H1 (cell line): Measurements from ENCODE around the gene SECISBP2. TPM values are rescaled to one million over a fixed set of nuclear protein-coding genes. Genes with fewer than 3 reads are reported as not detected.
A peak's percentile ranks its signal among the peaks of the same experiment; 100 is the strongest.

Experiments used
- CTCF ChIA-PET: fragments of 300-600 bp; sonication (Branson Sonifier 250); formaldehyde crosslinking; loops from one replicate; lab custom pipeline; 2021; ENCODE audit not compliant: partially characterized antibody; lab: Charles Lee
- POLR2A ChIA-PET: fragments of 300-600 bp; sonication (Branson Sonifier 250); formaldehyde crosslinking; loops from one replicate; lab custom pipeline; 2021; ENCODE audit warnings: inconsistent platforms; ENCODE audit not compliant: partially characterized antibody; lab: Charles Lee
- DNase-seq, 2 experiments: peaks; one replicate each; pipeline versions ENCODE4 v3.0.0 to v3.0.0-alpha.2; 2010 to 2022; ENCODE audit warnings: low spot score in 2 of 2, low read depth in 1 of 2, mixed read lengths in 1 of 2
- FAIRE-seq: peaks from 2 replicates; lab custom pipeline; 2011; peaks lifted over from hg19 to GRCh38; lab: Jason Lieb, UNC
- H2AFZ ChIP-seq: 2 replicates; pipeline ENCODE4 v1.8.1; 2012; ENCODE audit warnings: low read length, inconsistent platforms
- H2AK5ac ChIP-seq: 2 replicates; pipeline ENCODE4 v1.6.1; 2013; ENCODE audit warnings: low read depth, low read length
- H2BK120ac ChIP-seq: replicated peaks from 2 replicates; pipeline ENCODE3; 2013; ENCODE audit warnings: low read depth, low read length, inconsistent platforms
- H2BK12ac ChIP-seq: 2 replicates; pipeline ENCODE4 v1.6.1; 2013; ENCODE audit warnings: low read depth, low read length
- H2BK15ac ChIP-seq: 2 replicates; pipeline ENCODE4 v1.6.1; 2013; ENCODE audit warnings: low read length
- H2BK20ac ChIP-seq: 2 replicates; pipeline ENCODE4 v1.6.1; 2013; ENCODE audit warnings: low read length
- H2BK5ac ChIP-seq: 2 replicates; pipeline ENCODE4 v1.6.1; 2013; ENCODE audit warnings: low read depth, low read length
- H3K14ac ChIP-seq: 2 replicates; pipeline ENCODE4 v1.6.1; 2013; ENCODE audit warnings: inconsistent platforms; ENCODE audit not compliant: insufficient read length
- H3K18ac ChIP-seq: 2 replicates; pipeline ENCODE4 v1.6.1; 2013; ENCODE audit warnings: low read length; ENCODE audit errors: extremely low read depth
- H3K23ac ChIP-seq: 2 replicates; pipeline ENCODE4 v1.6.1; 2013; ENCODE audit warnings: inconsistent platforms; ENCODE audit not compliant: insufficient read length
- H3K23me2 ChIP-seq: 2 replicates; pipeline ENCODE4 v1.6.1; 2013; ENCODE audit warnings: low read depth, low read length
- H3K27ac ChIP-seq: 2 replicates; pipeline ENCODE4 v1.6.1; 2011; ENCODE audit warnings: low read depth, low read length, inconsistent platforms
- H3K27me3 ChIP-seq, 4 experiments: replicated peaks in 1 of 4; 1 replicate in 1 of 4; 2 replicates in 3 of 4; pipeline versions ENCODE4 v1.6.1 to v1.8.1; 2011 to 2013; ENCODE audit warnings: low read length in 3 of 4, mild to moderate bottlenecking in 3 of 4, inconsistent platforms in 2 of 4, mixed read lengths in 2 of 4, moderate library complexity in 1 of 4; ENCODE audit not compliant: control insufficient read depth in 3 of 4, insufficient read depth in 3 of 4; ENCODE audit errors: extremely low read depth in 1 of 4
- H3K36me3 ChIP-seq, 4 experiments: 2 replicates each; pipeline versions ENCODE4 v1.6.1 to v1.8.1; 2011 to 2013; ENCODE audit warnings: mild to moderate bottlenecking in 4 of 4, low read length in 3 of 4, moderate library complexity in 2 of 4, control low read depth in 1 of 4, inconsistent platforms in 1 of 4; ENCODE audit not compliant: insufficient read depth in 4 of 4, control insufficient read depth in 2 of 4
- H3K4ac ChIP-seq: replicated peaks from 2 replicates; pipeline ENCODE3; 2013; ENCODE audit warnings: low read length, low read depth, mixed read lengths, inconsistent platforms; ENCODE audit not compliant: insufficient read length
- H3K4me1 ChIP-seq, 4 experiments: replicated peaks in 1 of 4; 1 replicate in 1 of 4; 2 replicates in 3 of 4; pipeline versions ENCODE4 v1.6.1 to v1.8.1; 2011 to 2013; ENCODE audit warnings: low read length in 3 of 4, inconsistent platforms in 2 of 4, mixed read lengths in 1 of 4; ENCODE audit not compliant: insufficient read depth in 4 of 4, control insufficient read depth in 3 of 4
- H3K4me2 ChIP-seq, 2 experiments: 2 replicates each; pipeline versions ENCODE4 v1.6.1 to v1.8.1; 2011 to 2013; ENCODE audit warnings: low read depth in 2 of 2, low read length in 2 of 2, control low read depth in 1 of 2, inconsistent platforms in 1 of 2, mild to moderate bottlenecking in 1 of 2; ENCODE audit not compliant: insufficient read depth in 1 of 2
- H3K4me3 ChIP-seq, 4 experiments: fragments of 200-600, 300-600 bp in 1 of 4; sonication (generic), shearing (Covaris generic), sonication (Bioruptor Twin) in 1 of 4; 2 replicates each; pipeline versions ENCODE4 v1.5.1 to v1.8.1; 2011 to 2016; ENCODE audit warnings: low read length in 4 of 4, low read depth in 3 of 4, control low read depth in 2 of 4, inconsistent platforms in 2 of 4, mild to moderate bottlenecking in 2 of 4, mixed read lengths in 1 of 4, moderate library complexity in 1 of 4; ENCODE audit not compliant: insufficient read depth in 2 of 4; ENCODE audit errors: extremely low read depth in 1 of 4
- H3K56ac ChIP-seq: replicated peaks from 2 replicates; pipeline ENCODE3; 2013; ENCODE audit warnings: low read depth, mild to moderate bottlenecking, mixed read lengths, low read length, inconsistent platforms; ENCODE audit not compliant: insufficient read length
- H3K79me1 ChIP-seq: 2 replicates; pipeline ENCODE4 v1.6.1; 2013; ENCODE audit warnings: low read depth, low read length, control low read depth
- H3K79me2 ChIP-seq, 2 experiments: 2 replicates each; pipeline versions ENCODE4 v1.6.1 to v1.8.1; 2012 to 2013; ENCODE audit warnings: low read length in 2 of 2, mild to moderate bottlenecking in 2 of 2, inconsistent platforms in 1 of 2; ENCODE audit not compliant: insufficient read depth in 2 of 2, control insufficient read depth in 1 of 2
- H3K9ac ChIP-seq, 4 experiments: replicated peaks in 1 of 4; 1 replicate in 1 of 4; 2 replicates in 3 of 4; pipeline versions ENCODE4 v1.6.1 to v1.8.1; 2011 to 2013; ENCODE audit warnings: low read depth in 3 of 4, low read length in 3 of 4, control low read depth in 2 of 4, mild to moderate bottlenecking in 2 of 4, moderate library complexity in 2 of 4, inconsistent platforms in 1 of 4; ENCODE audit errors: extremely low read depth in 1 of 4
- H3K9me3 ChIP-seq, 2 experiments: 2 replicates each; pipeline versions ENCODE4 v1.6.1 to v1.8.1; 2012 to 2013; ENCODE audit warnings: mild to moderate bottlenecking in 2 of 2, moderate library complexity in 2 of 2, control low read depth in 1 of 2, inconsistent platforms in 1 of 2, low read depth in 1 of 2, low read length in 1 of 2, mixed read lengths in 1 of 2; ENCODE audit not compliant: insufficient read depth in 2 of 2
- H4K20me1 ChIP-seq, 2 experiments: replicated peaks in 1 of 2; 2 replicates each; pipeline versions ENCODE3 to v1.8.1; 2011 to 2013; ENCODE audit warnings: inconsistent platforms in 2 of 2, low read length in 2 of 2, mild to moderate bottlenecking in 1 of 2; ENCODE audit not compliant: insufficient read depth in 2 of 2, control insufficient read depth in 1 of 2
- H4K5ac ChIP-seq: 2 replicates; pipeline ENCODE4 v1.6.1; 2013; ENCODE audit warnings: low read length, low read depth, mixed read lengths, inconsistent platforms; ENCODE audit not compliant: insufficient read length
- H4K8ac ChIP-seq: 2 replicates; pipeline ENCODE4 v1.8.0; 2013; ENCODE audit warnings: mild to moderate bottlenecking, moderate library complexity, low read length, inconsistent platforms; ENCODE audit not compliant: insufficient read depth; ENCODE audit errors: extremely low read depth
- H4K91ac ChIP-seq: replicated peaks from 2 replicates; pipeline ENCODE3; 2013; ENCODE audit warnings: low read length, mixed read lengths, inconsistent platforms; ENCODE audit not compliant: insufficient read length
- HDAC6 ChIP-seq: IDR thresholded peaks from one replicate; pipeline ENCODE4 v1.7.1; 2012; ENCODE audit warnings: low read depth, mild to moderate bottlenecking, inconsistent platforms, low read length, moderate library complexity
- RXRA ChIP-seq: IDR thresholded peaks from 2 replicates; pipeline ENCODE4 v1.6.1; 2011; ENCODE audit warnings: low read depth, mild to moderate bottlenecking, low read length, moderate library complexity; ENCODE audit not compliant: insufficient read depth
- SP1 ChIP-seq: IDR thresholded peaks from 2 replicates; pipeline ENCODE4 v1.6.1; 2011; ENCODE audit warnings: low read depth, low read length
- WGBS, 2 experiments: shearing (Covaris generic) in 1 of 2; methylation state at CpG; one replicate each; pipeline versions ENCODE4 v1.1.6 to v1.1.7; 2013 to 2015; ENCODE audit warnings: low lambda C conversion rate in 2 of 2, mixed read lengths in 2 of 2, inconsistent platforms in 1 of 2, low coverage in 1 of 2, missing lambda C conversion rate in 1 of 2; ENCODE audit not compliant: insufficient replicate concordance in 2 of 2, insufficient coverage in 1 of 2, insufficient read length in 1 of 2; ENCODE audit errors: extremely low coverage in 1 of 2, missing lambda C conversion rate in 1 of 2; 5-methylcytosine and 5-hydroxymethylcytosine counted together
- polyA plus RNA-seq, 7 experiments: library from polyadenylated mRNA; depleted of rRNA in 3 of 7; stranded (reverse) in 5 of 7; unstranded in 2 of 7; fragments of >200 nt in 5 of 7; fragments of 200-250 nt in 2 of 7; gene quantifications; 1 replicate in 5 of 7; 2 replicates in 1 of 7; 4 replicates in 1 of 7; pipeline versions ENCODE4 v1.2.1 to v1.2.3, GENCODE V29; 2011 to 2013; ENCODE audit warnings: missing spikeins in 2 of 7, mixed read lengths in 2 of 7
- total RNA-seq: library from RNA; stranded (reverse); fragmentation: NEBNext Ultra II Directional; extraction: Animal tissue kit (Norgen Biotek cat#: 25700); gene quantifications from 2 replicates; pipeline ENCODE4 v1.2.1, GENCODE V29; 2021

Gene SECISBP2
- total and polyA plus RNA-seq, 2 of the 8 experiments (the other 6 are each of a cell fraction or from before 2014, with no cell fraction given) = 39.0 to 61.7 TPM

- Histone ChIP-seq H3K9me3 (no peaks in the 10 kb centered on the region), H2BK5ac (peak overlapping the region; percentile 24; the same call in 1 of the 2 replicates), H3K79me2 (no peaks in the 10 kb centered on the region), H3K36me3 (peaks cover 32 to 56% (median 50%) of the 10 kb centered on the region in 4 experiments), H2BK120ac (no peak overlapping the region)
- DNase-seq = no peak
- TF ChIP-seq SP1 (no peak), HDAC6 (no peak), RXRA (no peak)
- TF ChIP-seq, all 59 proteins: peak for 0
- Histone ChIP-seq H4K5ac (no peak overlapping the region), H3K4me3 (no peak overlapping the region), H3K27ac (no peak overlapping the region), H3K4me1 (no peaks in the 10 kb centered on the region), H3K27me3 (no peaks in the 10 kb centered on the region), H3K56ac (no peak overlapping the region), H3K4me2 (no peak overlapping the region), H2AK5ac (no peak overlapping the region), H4K8ac (no peak overlapping the region; the same call in 1 of the 2 replicates), H3K9ac (no peak overlapping the region), H2AFZ (no peak overlapping the region), H3K4ac (no peak overlapping the region), H2BK12ac (no peak overlapping the region), H3K14ac (no peak overlapping the region), H2BK15ac (no peak overlapping the region), H3K23me2 (no peaks in the 10 kb centered on the region), H4K91ac (no peak overlapping the region), H3K79me1 (no peaks in the 10 kb centered on the region; the same call in none of the 2 replicates), H3K23ac (no peak overlapping the region), H3K18ac (no peak overlapping the region), H2BK20ac (no peak overlapping the region), H4K20me1 (peaks cover 3 to 4% of the 10 kb centered on the region in 2 experiments)
- FAIRE-seq = no peak
- ChIA-PET POLR2A (interaction anchor here (1.3 to 1.6 kb wide), 2 partner anchors 8 to 14 kb away, joined by 3 to 4 read pairs; no protein-coding TSS in a partner anchor), CTCF (no interaction called here)
- 94% methylated on average over 20 of the region's 20 CpGs; no CpG with 5 or more reads in 1 of the 2 experiments for WGBS, 2 experiments
Observed at GRCh38 chr9:89387197-89387849, 69.0 kb downstream of the SECISBP2 start.
